GM23338 (cell line): Measurements from ENCODE around the gene RBM19. TPM values are rescaled to one million over a fixed set of nuclear protein-coding genes. Genes with fewer than 3 reads are reported as not detected.

Experiments used
- ATAC-seq: fragments of 200-7000 bp; cut with Tn5 transposase; 3 replicates; pipeline ENCODE4 v1.9.1; 2020
- DNase-seq: peaks from one replicate; pipeline ENCODE4 v3.0.0-alpha.2; 2015; ENCODE audit warnings: low spot score
- H2AFZ ChIP-seq: fragments of 200-600 bp; sonication (generic); 2 replicates; pipeline ENCODE4 v1.8.0; 2016; ENCODE audit warnings: antibody characterized with exemption, mild to moderate bottlenecking, moderate library complexity
- H3F3A ChIP-seq: fragments of 200-600 bp; sonication (generic); replicated peaks from 2 replicates; pipeline ENCODE4 v1.8.0; 2017; ENCODE audit warnings: antibody characterized with exemption, mixed run types, low read depth
- H3K27ac ChIP-seq: fragments of 200-600 bp; sonication (generic); 2 replicates; pipeline ENCODE4 v1.6.1; 2016; ENCODE audit warnings: low read depth
- H3K27me3 ChIP-seq: fragments of 200-600 bp; sonication (generic); 2 replicates; pipeline ENCODE4 v1.8.0; 2016; ENCODE audit warnings: mild to moderate bottlenecking, mixed run types, moderate library complexity; ENCODE audit not compliant: insufficient read depth
- H3K36me3 ChIP-seq: fragments of 200-600 bp; sonication (generic); 2 replicates; pipeline ENCODE4 v1.8.0; 2016; ENCODE audit warnings: mild to moderate bottlenecking; ENCODE audit not compliant: insufficient read depth
- H3K4me1 ChIP-seq: fragments of 200-600 bp; sonication (generic); 2 replicates; pipeline ENCODE4 v1.8.0; 2016; ENCODE audit warnings: mild to moderate bottlenecking, moderate library complexity; ENCODE audit not compliant: insufficient read depth
- H3K4me2 ChIP-seq: fragments of 200-600 bp; sonication (generic); 2 replicates; pipeline ENCODE4 v1.7.1; 2017; ENCODE audit warnings: mixed run types
- H3K4me3 ChIP-seq: fragments of 200-600 bp; sonication (generic); 2 replicates; pipeline ENCODE4 v1.6.1; 2016; ENCODE audit warnings: mixed run types
- H3K79me2 ChIP-seq: fragments of 200-600 bp; sonication (generic); replicated peaks from 2 replicates; pipeline ENCODE4 v1.8.0; 2017; ENCODE audit warnings: mild to moderate bottlenecking; ENCODE audit not compliant: insufficient read depth
- H3K9me2 ChIP-seq: fragments of 200-600 bp; sonication (generic); 2 replicates; pipeline ENCODE4 v1.8.0; 2017; ENCODE audit not compliant: insufficient read depth
- H4K20me1 ChIP-seq: fragments of 200-600 bp; sonication (generic); replicated peaks from 2 replicates; pipeline ENCODE4 v1.8.0; 2017; ENCODE audit warnings: mild to moderate bottlenecking; ENCODE audit not compliant: insufficient read depth
- H3K27ac Mint-ChIP-seq: 2 replicates; pipeline ENCODE4 v1.8.0; 2020; ENCODE audit warnings: inconsistent platforms, mild to moderate bottlenecking, moderate library complexity, mixed read lengths
- H3K27me3 Mint-ChIP-seq: 3 replicates; pipeline ENCODE4 v1.8.0; 2022; ENCODE audit warnings: low read depth, mild to moderate bottlenecking, moderate library complexity, mixed read lengths, inconsistent platforms; ENCODE audit not compliant: insufficient read depth, poor library complexity
- H3K36me3 Mint-ChIP-seq: 3 replicates; pipeline ENCODE4 v1.8.0; 2021; ENCODE audit warnings: low read depth, mild to moderate bottlenecking, inconsistent platforms, moderate library complexity, mixed read lengths
- H3K4me1 Mint-ChIP-seq: 3 replicates; pipeline ENCODE4 v1.8.0; 2020; ENCODE audit warnings: mild to moderate bottlenecking, inconsistent platforms, mixed read lengths
- H3K4me3 Mint-ChIP-seq: 3 replicates; pipeline ENCODE4 v1.8.0; 2021; ENCODE audit warnings: moderate library complexity, mild to moderate bottlenecking, inconsistent platforms, mixed read lengths
- H3K9me3 Mint-ChIP-seq: 3 replicates; pipeline ENCODE4 v1.8.0; 2020; ENCODE audit warnings: moderate library complexity, mild to moderate bottlenecking, inconsistent platforms, mixed read lengths
- CTCF ChIP-seq, 2 experiments: fragments of 200-600 bp in 1 of 2; sonication (generic) in 1 of 2; conservative IDR thresholded peaks; 2 replicates each; pipeline versions ENCODE4 v1.5.1 to v1.6.1; 2016 to 2017; ENCODE audit warnings: antibody characterized with exemption in 2 of 2, low read depth in 2 of 2, mild to moderate bottlenecking in 2 of 2, moderate library complexity in 1 of 2
- EZH2 ChIP-seq: fragments of 200-600 bp; sonication (generic); IDR thresholded peaks from one replicate; pipeline ENCODE4 v1.8.0; 2017; ENCODE audit warnings: antibody characterized with exemption, mild to moderate bottlenecking, low read depth; ENCODE audit not compliant: unreplicated experiment
- EZH2phosphoT487 ChIP-seq: fragments of 200-600 bp; sonication (generic); IDR thresholded peaks from one replicate; pipeline ENCODE4 v1.8.1; 2018; ENCODE audit warnings: antibody characterized with exemption; ENCODE audit not compliant: unreplicated experiment
- NANOG ChIP-seq: IDR thresholded peaks from 2 replicates; pipeline ENCODE4 v1.6.1; 2016; ENCODE audit warnings: antibody characterized with exemption, borderline replicate concordance
- POLR2AphosphoS5 ChIP-seq: IDR thresholded peaks from 2 replicates; pipeline ENCODE4 v1.6.1; 2016; ENCODE audit warnings: antibody characterized with exemption, low read depth
- ZNF114 ChIP-seq: fragments of 250-450 bp; sonication (Bioruptor Pico); IDR thresholded peaks from 2 replicates; pipeline ENCODE4 v1.5.0; 2020; ENCODE audit warnings: mild to moderate bottlenecking, moderate library complexity
- ZNF331 ChIP-seq: fragments of 250-450 bp; sonication (Bioruptor Pico); IDR thresholded peaks from 2 replicates; pipeline ENCODE4 v1.5.0; 2020; ENCODE audit warnings: low read depth, mild to moderate bottlenecking, moderate library complexity
- ZNF462 ChIP-seq: fragments of 250-450 bp; sonication (Bioruptor Pico); IDR thresholded peaks from 2 replicates; pipeline ENCODE4 v1.5.0; 2020; ENCODE audit warnings: mild to moderate bottlenecking, moderate library complexity
- polyA plus RNA-seq: library from polyadenylated mRNA; unstranded; fragments of >200 nt; fragmentation: Nextera tagmentation; extraction: Ambion mirVana; gene quantifications from 2 replicates; pipeline ENCODE4 v1.2.1, GENCODE V29; 2016
- total RNA-seq: library from RNA; depleted of rRNA; stranded (reverse); fragments of >200 nt; shearing (Covaris generic); gene quantifications from 2 replicates; pipeline ENCODE4 v1.2.3, GENCODE V29; 2014

The RBM19 gene
- total and polyA plus RNA-seq, 2 experiments from 2014 or later: 43.4 to 56.7 TPM

DNA sequence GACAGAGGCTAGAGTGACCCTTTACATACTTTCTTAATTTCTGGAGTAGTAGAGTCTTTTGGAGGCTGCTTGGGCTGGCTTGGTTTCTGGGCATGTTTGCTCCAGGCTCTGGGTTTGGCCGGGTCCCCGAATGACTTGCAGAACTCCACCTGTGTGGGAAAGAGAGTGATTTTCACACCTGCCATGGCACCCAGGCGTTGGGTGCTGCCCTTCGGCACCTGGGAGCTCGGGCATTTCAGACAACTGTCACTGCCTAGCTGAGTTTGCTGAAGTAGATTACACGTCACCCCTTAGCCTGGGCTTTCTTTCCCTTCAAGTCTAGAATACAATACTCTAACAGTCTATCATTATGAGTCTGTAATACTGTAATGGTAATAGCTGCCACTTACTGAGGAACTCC lies 6.1 kb downstream of the RBM19 start:
- ATAC-seq (no peak), DNase-seq (no peak)
- peaks cover 7% of the 10 kb centered on the region; the same call in 1 of the 2 replicates for H3K4me1 ChIP-seq
- no peaks in the 10 kb centered on the region; the same call in 2 of the 3 replicates for H3K4me1 Mint-ChIP-seq
- H3K36me3 ChIP-seq: peaks cover 21% of the 10 kb centered on the region
- H2AFZ ChIP-seq: no peak overlapping the region
- no peaks in the 10 kb centered on the region; the same call in 1 of the 3 replicates for H3K9me3 Mint-ChIP-seq
- no peaks in the 10 kb centered on the region for H3K27me3 ChIP-seq
- H3F3A ChIP-seq: no peaks in the 10 kb centered on the region
- peaks cover 67% of the 10 kb centered on the region for H3K36me3 Mint-ChIP-seq
- H3K79me2 ChIP-seq: peaks cover 21% of the 10 kb centered on the region
- H3K9me2 ChIP-seq: no peaks in the 10 kb centered on the region
- H4K20me1 ChIP-seq: 0 out of 2 replicates have a peak, but pooled peaks cover 6% of the 10 kb centered on the region
- H3K4me2 ChIP-seq: no peak overlapping the region
- H3K27ac ChIP-seq: no peak overlapping the region
- H3K4me3 Mint-ChIP-seq: no peak overlapping the region
- H3K27ac Mint-ChIP-seq: no peak overlapping the region
- TF ChIP-seq ZNF331 (CRISPR knock-in tag) (no peak), POLR2AphosphoS5 (no peak), CTCF (conservative IDR thresholded peaks at IDR 0.05; ENCODE audit: low read depth in 2 of 2) (no peak), ZNF114 (no peak), NANOG (no peak), ZNF462 (CRISPR knock-in tag) (no peak), EZH2 (no peak), EZH2phosphoT487 (no peak)
- H3K27me3 Mint-ChIP-seq: peaks cover 2% of the 10 kb centered on the region
- no peak overlapping the region for H3K4me3 ChIP-seq
